ENCODE measurements around the gene PKIB. TPM values are rescaled to one million over a fixed set of nuclear protein-coding genes. Genes with fewer than 3 reads are reported as not detected.
A peak's percentile ranks its signal among the peaks of the same experiment; 100 is the strongest.
"Not testable (repeated sequence)": the region's sequence is repeated elsewhere in the genome, so short reads cannot be mapped to it uniquely, and the experiment has no call there.

PKIB gene, protein sequence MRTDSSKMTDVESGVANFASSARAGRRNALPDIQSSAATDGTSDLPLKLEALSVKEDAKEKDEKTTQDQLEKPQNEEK
- 1 to 10 TPM; 1.0 to 1.1 TPM for total RNA-seq

DNA sequence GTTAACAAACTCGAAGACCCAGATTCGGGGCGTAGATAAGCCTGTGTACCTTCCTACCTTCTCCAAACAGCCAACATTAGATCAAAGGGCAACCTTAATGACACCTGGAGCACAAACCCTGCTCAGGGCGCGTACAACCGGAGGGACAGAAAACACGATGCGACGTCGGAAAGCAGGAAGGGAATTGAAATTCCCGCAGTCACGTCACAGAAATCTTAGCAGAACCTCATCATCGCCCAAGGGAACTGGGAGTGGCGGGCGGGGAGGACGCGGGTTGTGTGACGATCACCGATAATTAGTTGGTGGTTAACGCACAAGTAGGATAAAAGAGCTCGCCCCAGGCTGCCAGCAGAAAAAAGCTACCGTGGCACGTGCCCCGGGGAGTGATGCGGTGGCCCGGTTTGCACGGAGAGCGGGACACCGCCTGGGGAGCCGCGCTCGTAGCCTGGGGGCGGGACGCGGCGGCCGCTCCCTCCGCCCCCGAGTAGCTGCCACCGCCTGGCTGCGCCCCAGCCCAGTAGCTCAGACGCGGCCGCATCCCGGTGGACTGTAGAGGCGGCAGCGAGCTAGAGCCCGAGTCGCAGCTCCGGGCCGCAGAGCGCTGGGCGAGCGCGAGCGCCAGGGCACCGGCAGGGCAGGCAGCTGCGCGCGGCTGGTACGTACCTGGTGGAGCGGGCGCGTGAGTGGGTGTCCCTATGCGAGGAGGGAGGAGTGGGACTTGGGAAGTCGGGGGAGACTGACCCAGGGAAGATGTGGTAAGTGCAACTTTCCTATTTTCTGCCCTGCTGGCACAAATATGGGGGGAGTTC, at the start of gene PKIB:
PKIB (plus strand) TSS at position 525 of the 809 bp plus-strand sequence. CDS start 107,390 bp downstream, outside the sequence.
- ATAC-seq (peak; percentile 92 to 96), DNase-seq (ENCODE audit: low spot score in 2 of 2) (peak in 1 of 2 donors; percentile 52)
- Mint-ChIP-seq H3K9me3 (no peaks in the 10 kb centered on the region), H3K27ac (no peak within 1 kb of the TSS), H3K36me3 (peaks cover 0 to 11% of the 10 kb centered on the region in 2 donors)

DNA sequence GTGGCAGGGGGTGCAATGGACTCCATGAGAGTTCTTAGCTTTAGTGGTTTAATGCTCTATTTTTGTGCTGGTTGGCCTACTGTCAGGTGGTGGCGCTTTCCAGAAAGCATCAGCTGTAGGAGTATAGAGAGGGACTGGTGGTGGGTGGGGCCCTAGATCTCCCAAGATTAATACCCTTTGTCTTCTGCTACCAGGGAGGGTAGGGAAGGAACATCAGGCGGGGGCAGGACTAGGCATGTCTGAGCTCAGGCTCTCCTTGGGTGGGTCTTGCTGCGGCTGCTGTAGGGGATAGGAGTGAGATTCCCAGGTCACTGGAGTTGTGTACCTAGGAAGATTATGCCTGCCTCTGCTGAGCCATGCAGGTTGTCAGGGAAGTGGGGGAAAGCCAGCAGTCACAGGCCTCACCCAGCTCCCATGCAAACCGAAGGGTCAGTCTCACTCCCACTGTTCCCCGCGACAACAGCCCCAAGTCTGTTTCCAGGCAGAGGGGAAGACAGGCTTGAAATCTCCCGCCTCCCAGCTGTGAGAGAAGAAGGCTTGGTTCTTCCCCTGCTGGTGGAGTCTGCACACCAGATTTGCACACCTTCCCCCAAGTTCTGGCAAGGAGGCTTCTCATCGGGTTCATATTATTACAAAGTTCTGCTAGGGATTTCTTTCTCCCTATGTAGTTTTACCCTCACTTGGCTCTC, 46.7 kb upstream of the PKIB start:
- H3K36me3 Mint-ChIP-seq: peaks cover 11 to 20% of the 10 kb centered on the region in 2 donors
- peaks cover 20 to 21% of the 10 kb centered on the region in 2 donors for H3K9me3 Mint-ChIP-seq
- ATAC-seq: no peak
- H3K27ac Mint-ChIP-seq: peak overlapping the region in 1 of 2 donors; percentile 38
- DNase-seq (ENCODE audit: low spot score in 2 of 2): no peak

DNA sequence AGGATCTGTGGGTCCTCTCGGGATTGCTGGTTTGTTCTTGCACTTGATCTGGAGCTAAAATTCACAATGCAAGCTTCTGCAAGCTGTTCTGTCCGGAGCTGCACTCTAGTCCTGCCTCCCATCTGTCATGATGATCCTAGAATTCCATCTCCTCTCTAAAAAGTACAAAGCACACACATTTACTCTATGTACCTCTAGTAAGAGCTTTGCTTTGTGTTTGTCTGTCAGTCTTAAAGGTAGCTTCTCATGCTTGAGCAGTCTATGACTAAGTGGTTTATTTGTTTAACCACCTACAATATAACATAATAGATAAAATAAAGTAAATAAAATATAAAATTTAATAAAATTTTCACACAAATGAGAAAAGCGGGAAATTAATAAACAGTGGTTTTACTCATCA, 46.0 kb upstream of the PKIB start:
- no peak for DNase-seq (ENCODE audit: low spot score in 2 of 2)

DNA sequence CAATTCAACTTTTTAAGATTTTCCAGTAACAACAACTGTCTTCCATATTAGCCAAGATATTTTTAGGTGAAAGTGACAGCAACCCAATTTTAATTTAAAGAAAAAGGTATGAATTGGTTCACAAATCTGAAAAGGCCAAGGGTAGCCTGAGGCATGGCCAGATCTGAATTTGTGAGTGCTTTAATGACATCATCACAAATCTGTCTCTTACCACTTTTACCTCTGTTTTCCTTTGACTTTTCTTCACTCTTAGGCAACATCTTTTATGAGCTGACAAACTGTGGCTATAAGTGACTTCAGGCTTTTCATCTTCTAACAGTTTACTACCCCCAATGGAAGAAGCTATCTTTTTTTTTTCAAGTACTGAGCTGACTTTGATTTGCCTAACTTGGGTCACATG, 44.5 kb upstream of the PKIB start:
- ATAC-seq (no peak), DNase-seq (ENCODE audit: low spot score in 2 of 2) (no peak)
- Mint-ChIP-seq H3K9me3 (peaks cover 13 to 18% of the 10 kb centered on the region in 2 donors), H3K36me3 (peaks cover 11 to 27% of the 10 kb centered on the region in 2 donors), H3K27ac (no peak overlapping the region)

More for the DNA sequence above, 46.0 kb upstream of the PKIB start:
- peaks cover 11 to 24% of the 10 kb centered on the region in 2 donors for H3K36me3 Mint-ChIP-seq
- ATAC-seq: no peak
- H3K27ac Mint-ChIP-seq: no peak overlapping the region
- peaks cover 17 to 21% of the 10 kb centered on the region in 2 donors for H3K9me3 Mint-ChIP-seq

DNA sequence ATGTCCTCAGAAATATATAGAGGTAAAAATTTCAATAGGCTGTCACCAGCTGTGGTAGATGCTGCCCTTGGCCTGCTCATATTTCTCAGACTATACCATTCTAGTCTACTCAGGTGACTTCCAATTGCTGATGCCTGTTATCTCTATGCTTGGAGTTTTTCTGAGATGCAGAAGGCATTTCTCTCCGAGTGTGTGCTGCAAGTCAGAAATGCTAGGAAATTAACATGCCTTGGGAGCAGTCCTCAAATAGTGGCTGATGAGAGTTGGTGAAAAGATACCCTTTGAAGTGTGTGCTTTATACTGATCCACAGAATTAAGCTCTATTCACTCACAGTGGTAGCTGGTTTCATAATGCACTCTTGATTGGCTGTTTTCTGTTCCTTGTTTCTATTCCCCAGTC, 43.2 kb upstream of the PKIB start:
- H3K27ac Mint-ChIP-seq: no peak overlapping the region
- H3K9me3 Mint-ChIP-seq: peaks cover 11 to 13% of the 10 kb centered on the region in 2 donors
- ATAC-seq (no peak), DNase-seq (ENCODE audit: low spot score in 2 of 2) (no peak)
- H3K36me3 Mint-ChIP-seq: peaks cover 11 to 29% of the 10 kb centered on the region in 2 donors

DNA sequence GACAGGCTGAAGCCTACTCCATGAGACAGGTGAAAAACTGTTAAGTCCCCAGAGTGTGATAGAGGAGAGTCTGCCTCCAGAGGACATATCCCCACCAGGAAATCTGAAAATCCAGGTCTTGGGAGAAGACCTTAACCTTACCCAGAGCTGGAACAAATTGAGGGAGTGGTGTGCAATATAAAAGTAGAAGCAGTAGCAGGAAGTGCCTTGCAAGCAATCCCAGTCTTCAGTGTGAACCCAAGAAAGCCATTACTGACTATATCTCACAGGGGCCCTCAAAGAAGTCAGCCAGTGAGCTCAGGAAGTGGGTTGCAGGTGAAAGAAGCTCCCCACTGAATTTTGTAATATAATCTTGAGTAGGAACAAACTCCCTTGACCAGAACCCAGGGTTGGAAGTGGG, 41.9 kb upstream of the PKIB start:
- no peak for ATAC-seq
- Mint-ChIP-seq H3K27ac (no peak overlapping the region), H3K9me3 (peaks cover 9 to 15% of the 10 kb centered on the region in 2 donors), H3K36me3 (peaks cover 0 to 22% of the 10 kb centered on the region in 2 donors)
- no peak for DNase-seq (ENCODE audit: low spot score in 2 of 2)

DNA sequence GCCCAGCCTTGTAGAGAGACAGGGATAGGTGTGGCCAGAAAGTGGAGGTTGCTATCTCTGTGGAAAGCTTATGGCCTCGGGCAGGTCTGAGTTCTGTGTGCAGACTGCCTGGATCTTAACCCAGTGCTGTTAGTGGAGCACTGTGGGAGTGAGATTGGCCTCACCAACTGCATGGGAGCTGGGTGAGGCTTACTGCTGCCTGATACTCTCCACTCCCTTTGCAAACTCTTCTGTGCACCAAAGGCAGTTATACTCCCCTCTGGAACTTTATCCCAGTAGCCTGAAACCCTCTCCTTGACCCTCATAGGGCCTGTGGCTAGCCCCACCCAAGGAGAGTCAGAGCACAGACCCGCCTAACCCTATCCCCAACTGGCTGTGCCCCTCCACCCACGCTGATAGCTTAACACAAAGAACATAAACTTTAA, 41.4 kb upstream of the PKIB start:
- Mint-ChIP-seq H3K27ac (no peak overlapping the region), H3K36me3 (peaks cover 0 to 21% of the 10 kb centered on the region in 2 donors), H3K9me3 (peaks cover 9 to 18% of the 10 kb centered on the region in 2 donors)
- ATAC-seq: no peak
- DNase-seq (ENCODE audit: low spot score in 2 of 2): no peak

DNA sequence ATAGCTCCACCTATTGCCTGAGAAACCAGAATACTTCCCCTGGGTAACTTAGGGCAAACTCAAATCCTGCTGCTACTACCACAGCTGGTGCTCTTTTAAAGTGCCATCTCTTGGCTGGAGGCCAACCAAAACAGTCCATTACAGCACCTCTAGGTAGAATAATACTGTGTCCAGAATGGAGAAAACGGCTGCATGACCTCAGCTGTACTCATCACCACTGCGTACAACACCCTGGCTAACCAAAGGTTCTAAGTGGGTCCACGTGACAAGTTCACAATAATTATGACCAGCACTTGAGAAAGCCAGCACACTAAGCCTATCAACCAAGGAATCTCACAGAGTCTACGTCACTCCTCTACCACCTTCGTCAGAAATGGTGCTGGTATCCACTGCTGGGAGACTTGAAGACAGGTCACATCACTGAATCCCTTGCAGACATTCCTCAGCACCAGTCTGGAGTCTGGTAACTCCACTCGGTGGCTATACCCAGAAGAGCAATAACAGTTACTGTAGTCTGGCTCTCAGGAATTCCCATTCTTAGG, 40.9 kb upstream of the PKIB start:
- Mint-ChIP-seq H3K27ac (no peak overlapping the region), H3K9me3 (peaks cover 13 to 22% of the 10 kb centered on the region in 2 donors), H3K36me3 (peaks cover 0 to 20% of the 10 kb centered on the region in 2 donors)
- ATAC-seq: no peak
- no peak for DNase-seq (ENCODE audit: low spot score in 2 of 2)

DNA sequence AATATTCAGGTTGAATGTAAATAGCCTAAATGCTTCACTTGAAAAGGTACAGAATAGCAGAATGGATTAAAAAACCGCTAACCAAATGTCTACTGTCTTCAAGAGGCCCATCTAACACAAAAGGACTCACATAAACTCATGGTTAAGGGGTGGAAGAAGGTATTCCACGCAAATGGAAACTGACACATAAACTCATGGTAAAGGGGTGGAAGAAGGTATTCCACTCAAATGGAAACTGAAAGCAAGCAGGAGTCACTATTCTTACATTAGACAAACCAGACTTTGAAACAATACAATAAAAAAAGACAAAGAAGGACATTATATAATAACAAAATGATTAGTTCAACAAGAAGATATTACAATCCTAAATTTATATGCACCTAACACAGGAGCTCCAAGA, 38.3 kb upstream of the PKIB start:
- DNase-seq (ENCODE audit: low spot score in 2 of 2) (no peak), ATAC-seq (no peak)
- Mint-ChIP-seq H3K27ac (no peak overlapping the region), H3K36me3 (peaks cover 0 to 24% of the 10 kb centered on the region in 2 donors), H3K9me3 (peaks cover 21 to 36% of the 10 kb centered on the region in 2 donors)

DNA sequence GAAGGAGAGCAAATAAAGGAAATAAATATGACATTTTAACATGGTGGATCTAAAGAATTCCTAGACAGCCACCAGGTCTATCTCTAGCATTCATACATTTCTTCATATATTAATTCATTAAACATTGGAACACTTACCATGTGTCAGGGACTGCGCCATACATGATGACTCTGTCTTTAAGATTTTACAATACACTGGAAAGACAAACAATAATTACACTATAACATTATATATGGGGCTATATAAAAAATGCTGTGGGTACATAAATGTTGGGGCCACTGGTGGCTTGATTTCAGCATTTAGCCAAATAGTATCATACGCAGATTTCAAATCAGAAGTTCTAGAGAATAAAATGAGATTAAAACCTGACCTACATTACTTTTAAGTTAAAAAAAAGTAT, 33.3 kb upstream of the PKIB start:
- no peak overlapping the region for H3K27ac Mint-ChIP-seq
- peaks cover 0 to 25% of the 10 kb centered on the region in 2 donors for H3K36me3 Mint-ChIP-seq
- ATAC-seq (no peak), DNase-seq (ENCODE audit: low spot score in 2 of 2) (no peak)
- peaks cover 21 to 43% of the 10 kb centered on the region in 2 donors for H3K9me3 Mint-ChIP-seq

DNA sequence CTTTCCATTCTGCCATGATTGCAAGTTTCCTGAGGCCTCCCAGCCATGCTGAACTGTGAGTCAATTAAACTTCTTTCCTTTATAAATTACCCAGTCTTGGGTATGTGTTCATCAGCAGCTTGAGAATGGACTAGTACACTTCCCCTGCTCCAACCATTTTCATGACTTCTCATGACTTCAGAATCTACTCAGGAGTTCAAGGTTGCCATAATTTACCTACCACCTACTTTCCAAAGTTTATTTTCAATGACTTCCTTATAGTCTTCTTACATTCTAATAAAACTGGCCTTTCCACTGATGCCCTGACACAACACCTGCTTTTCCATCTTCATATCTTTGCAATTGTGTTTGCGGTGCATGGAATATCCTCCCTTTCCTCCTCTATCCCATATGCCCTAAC, 31.2 kb upstream of the PKIB start:
- no peak for ATAC-seq
- peaks cover 11 to 26% of the 10 kb centered on the region in 2 donors for H3K9me3 Mint-ChIP-seq
- DNase-seq (ENCODE audit: low spot score in 2 of 2): no peak
- H3K36me3 Mint-ChIP-seq: peaks cover 0 to 17% of the 10 kb centered on the region in 2 donors
- no peak overlapping the region for H3K27ac Mint-ChIP-seq

DNA sequence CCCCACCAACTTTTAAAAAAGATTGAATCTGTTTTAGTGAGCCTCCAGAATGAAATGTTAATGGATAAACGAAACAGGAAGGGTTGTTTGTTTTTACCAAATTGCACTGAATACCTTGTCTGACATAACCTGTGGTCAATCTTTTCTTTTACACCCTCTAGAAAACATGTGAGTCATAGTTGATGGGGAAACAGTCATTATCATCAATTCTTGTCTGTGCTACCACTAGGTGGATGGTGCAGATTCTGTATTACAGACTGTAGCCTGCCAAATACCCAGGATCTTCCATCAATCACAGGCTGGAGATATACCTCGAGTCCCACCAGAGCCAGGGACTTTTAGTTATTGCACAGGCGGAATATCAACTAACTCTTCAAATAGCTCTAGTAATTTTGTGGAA, 29.5 kb upstream of the PKIB start:
- Mint-ChIP-seq H3K9me3 (peaks cover 3 to 13% of the 10 kb centered on the region in 2 donors), H3K27ac (no peak overlapping the region), H3K36me3 (peaks cover 0 to 10% of the 10 kb centered on the region in 2 donors)
- ATAC-seq (peak in 1 of 2 donors; percentile 65), DNase-seq (ENCODE audit: low spot score in 2 of 2) (no peak)

DNA sequence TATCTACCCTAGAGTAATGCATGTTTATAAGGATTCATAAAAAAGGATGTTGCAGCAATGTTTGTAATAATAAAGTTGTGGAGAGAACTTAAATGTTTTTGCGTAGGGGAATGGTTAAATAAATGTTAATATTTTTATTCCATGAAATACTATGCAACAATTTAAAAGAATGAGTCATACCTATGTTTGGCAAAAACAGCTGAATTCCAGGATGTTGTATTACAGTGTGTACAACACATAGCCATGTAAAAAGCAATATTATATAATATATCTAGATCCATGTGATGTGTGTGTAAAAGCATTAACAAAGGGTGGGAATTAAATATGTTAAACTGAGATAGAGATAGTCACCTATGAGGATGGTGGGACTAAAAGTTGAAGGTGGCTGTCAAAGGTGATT, 21.1 kb upstream of the PKIB start:
- H3K36me3 Mint-ChIP-seq: no peaks in the 10 kb centered on the region
- H3K9me3 Mint-ChIP-seq: no peaks in the 10 kb centered on the region
- no peak overlapping the region for H3K27ac Mint-ChIP-seq
- ATAC-seq: no peak
- no peak for DNase-seq (ENCODE audit: low spot score in 2 of 2)

DNA sequence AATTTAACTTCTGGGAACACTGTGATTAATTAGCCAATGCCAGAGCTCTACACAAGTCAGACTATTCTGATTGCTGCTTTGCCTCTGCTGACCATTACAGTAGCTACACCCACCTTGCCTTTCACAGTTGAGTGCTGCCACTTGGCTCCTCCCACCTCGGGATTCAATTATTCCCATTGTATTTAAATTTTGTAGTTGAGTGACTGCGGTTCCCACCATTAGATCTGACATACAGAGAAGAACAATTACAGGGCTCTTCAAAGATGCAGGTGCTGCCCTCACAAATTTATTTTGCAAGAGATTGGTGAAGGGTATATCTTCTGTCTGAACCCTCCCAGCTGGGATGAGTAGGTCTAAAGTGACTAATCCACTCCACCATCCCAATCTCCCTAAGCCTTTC, 11.9 kb upstream of the PKIB start:
- H3K27ac Mint-ChIP-seq; DNase-seq (ENCODE audit: low spot score in 2 of 2); ATAC-seq: not testable (repeated sequence)
- Mint-ChIP-seq H3K9me3 (peaks cover 16 to 19% of the 10 kb centered on the region in 2 donors), H3K36me3 (peaks cover 0 to 11% of the 10 kb centered on the region in 2 donors)

DNA sequence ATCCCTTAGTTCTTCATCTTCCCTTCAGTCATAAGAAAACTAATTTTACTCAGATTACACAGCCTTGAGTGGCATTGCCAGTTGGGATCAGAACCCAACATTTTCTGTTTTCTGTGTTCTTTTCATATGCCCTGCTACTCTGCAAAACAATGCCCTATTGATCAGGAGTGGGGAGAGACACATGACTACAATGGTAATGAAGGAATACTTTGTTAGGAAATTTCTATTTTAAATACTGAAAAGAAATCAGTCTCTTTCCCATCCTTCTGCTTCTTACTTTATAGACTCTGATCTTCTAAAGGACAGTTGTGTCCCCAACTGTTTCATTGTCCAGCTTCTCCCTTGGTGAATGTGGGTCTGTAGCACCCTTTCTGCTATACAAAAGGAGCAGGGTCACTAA, 5.5 kb upstream of the PKIB start:
- Mint-ChIP-seq H3K27ac (no peak overlapping the region), H3K9me3 (peaks cover 6 to 8% of the 10 kb centered on the region in 2 donors)

DNA sequence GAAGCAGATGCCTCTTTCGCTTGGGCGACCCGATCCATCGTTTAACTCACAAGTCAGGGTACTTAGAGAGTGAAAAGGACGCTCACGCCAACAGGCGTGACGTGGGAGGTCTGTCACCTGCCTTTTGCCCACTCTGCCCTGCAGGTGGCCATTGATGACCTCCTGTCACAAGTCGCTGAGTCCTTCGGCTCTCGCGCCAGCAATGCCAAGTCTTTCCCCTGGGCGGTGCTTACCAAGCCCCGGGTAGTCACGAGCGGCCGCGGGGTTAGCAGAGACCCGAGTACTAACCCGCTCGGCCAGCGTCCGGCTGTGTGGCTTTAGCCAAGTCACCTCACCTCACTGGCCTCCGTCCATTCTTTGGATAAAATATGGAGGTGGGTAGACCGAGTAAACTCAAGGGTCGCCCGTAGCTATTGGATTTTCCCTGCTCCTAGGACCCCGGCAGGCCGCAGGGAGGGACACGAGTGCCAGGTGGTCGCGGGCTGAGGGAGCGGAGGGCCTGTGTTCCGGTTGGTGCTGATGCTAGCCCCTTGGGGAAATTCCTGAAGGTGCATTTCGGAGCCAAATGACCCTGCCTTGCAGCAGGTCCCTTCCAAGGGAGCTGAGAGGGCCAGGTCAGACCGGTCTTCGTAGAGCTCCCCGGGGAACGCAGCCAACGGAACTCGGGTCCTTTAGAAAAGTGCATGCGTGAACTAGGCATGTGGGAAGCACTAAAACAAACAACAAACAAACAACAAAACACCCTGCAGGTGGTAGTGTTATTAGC, 668 bp downstream of the PKIB start:
- ATAC-seq (peak; percentile 47 to 55), DNase-seq (ENCODE audit: low spot score in 2 of 2) (peak in 1 of 2 donors; percentile 27)
- peaks cover 0 to 15% of the 10 kb centered on the region in 2 donors for H3K36me3 Mint-ChIP-seq
- H3K27ac Mint-ChIP-seq: no peak overlapping the region
- H3K9me3 Mint-ChIP-seq: peaks cover 0 to 7% of the 10 kb centered on the region in 2 donors

More for the DNA sequence above, 5.5 kb upstream of the PKIB start:
- no peak for ATAC-seq
- DNase-seq (ENCODE audit: low spot score in 2 of 2): no peak
- peaks cover 0 to 4% of the 10 kb centered on the region in 2 donors for H3K36me3 Mint-ChIP-seq
